Measurements from ENCODE around the gene MON1B. TPM values are rescaled to one million over a fixed set of nuclear protein-coding genes. Genes with fewer than 3 reads are reported as not detected.

MON1B gene
- total and polyA plus RNA-seq, 2 of the 13 experiments (the other 11 are each of a cell fraction or from before 2014, with no cell fraction given), result 13.4 to 15.6 TPM

- TF ChIP-seq, protein P1, sequence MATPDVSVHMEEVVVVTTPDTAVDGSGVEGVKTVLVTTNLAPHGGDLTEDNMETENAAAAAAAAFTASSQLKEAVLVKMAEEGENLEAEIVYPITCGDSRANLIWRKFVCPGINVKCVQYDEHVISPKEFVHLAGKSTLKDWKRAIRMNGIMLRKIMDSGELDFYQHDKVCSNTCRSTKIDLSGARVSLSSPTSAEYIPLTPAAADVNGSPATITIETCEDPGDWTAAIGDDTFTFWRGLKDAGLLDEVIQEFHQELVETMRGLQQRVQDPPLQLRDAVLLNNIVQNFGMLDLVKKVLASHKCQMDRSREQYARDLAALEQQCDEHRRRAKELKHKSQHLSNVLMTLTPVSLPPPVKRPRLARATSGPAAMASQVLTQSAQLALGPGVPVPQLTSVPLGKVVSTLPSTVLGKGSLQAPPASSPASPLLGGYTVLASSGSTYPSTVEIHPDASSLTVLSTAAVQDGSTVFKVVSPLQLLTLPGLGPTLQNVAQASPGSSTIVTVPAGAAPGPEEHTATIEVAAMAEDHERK (CRISPR knock-in tag; IDR thresholded peaks at IDR 0.05; ENCODE audit: low read depth), result no peak
- TF ChIP-seq ZBTB7A (CRISPR knock-in tag; IDR thresholded peaks at IDR 0.05) (0 out of 2 replicates have a peak, but pooled peaks have one; percentile 57), FOXA1 (IDR thresholded peaks at IDR 0.05) (no peak), FOXA1 (CRISPR knock-in tag; IDR thresholded peaks at IDR 0.05) (no peak), GABPA (IDR thresholded peaks at IDR 0.05; ENCODE audit: low read depth, low read length) (no peak), GABPA (CRISPR knock-in tag; IDR thresholded peaks at IDR 0.05; ENCODE audit: low read depth) (no peak), IKZF5 (CRISPR knock-in tag; IDR thresholded peaks at IDR 0.05) (no peak), DPF2 (CRISPR knock-in tag; IDR thresholded peaks at IDR 0.05; ENCODE audit: borderline replicate concordance, low read depth) (no peak), KDM3A (CRISPR knock-in tag; IDR thresholded peaks at IDR 0.05; ENCODE audit: low read depth) (0 out of 2 replicates have a peak, but pooled peaks have one; percentile 41), ZNF557 (CRISPR knock-in tag; IDR thresholded peaks at IDR 0.05) (no peak), ZBTB7B (CRISPR knock-in tag; IDR thresholded peaks at IDR 0.05) (0 out of 2 replicates have a peak, but pooled peaks have one; percentile 8), ZNF292 (CRISPR knock-in tag; IDR thresholded peaks at IDR 0.05; ENCODE audit: borderline replicate concordance, low read depth) (0 out of 2 replicates have a peak, but pooled peaks have one; percentile 5), MIER3 (CRISPR knock-in tag; IDR thresholded peaks at IDR 0.05; ENCODE audit: borderline replicate concordance) (no peak), ZEB1 (IDR thresholded peaks at IDR 0.05; ENCODE audit: insufficient replicate concordance, low read depth) (no peak), HOXA9 (CRISPR knock-in tag; IDR thresholded peaks at IDR 0.05; ENCODE audit: borderline replicate concordance) (peak; percentile 44; the same call in 1 of the 2 replicates), BATF2 (CRISPR knock-in tag; IDR thresholded peaks at IDR 0.05) (0 out of 2 replicates have a peak, but pooled peaks have one; percentile 44), ZBTB38 (CRISPR knock-in tag; IDR thresholded peaks at IDR 0.05) (no peak), SYNCRIP (IDR thresholded peaks at IDR 0.05; ENCODE audit: insufficient read depth, low read depth, low read length) (no peak), XBP1 (CRISPR knock-in tag; IDR thresholded peaks at IDR 0.05) (no peak), SP4 (CRISPR knock-in tag; IDR thresholded peaks at IDR 0.05) (peak; percentile 40), TOPORS (CRISPR knock-in tag; IDR thresholded peaks at IDR 0.05) (peak; percentile 59; the same call in 1 of the 2 replicates), PRMT3 (CRISPR knock-in tag; IDR thresholded peaks at IDR 0.05; ENCODE audit: borderline replicate concordance, low read depth) (no peak), NKX3-1 (CRISPR knock-in tag; IDR thresholded peaks at IDR 0.05) (no peak), ZNF670 (CRISPR knock-in tag; IDR thresholded peaks at IDR 0.05; ENCODE audit: borderline replicate concordance) (0 out of 2 replicates have a peak, but pooled peaks have one; percentile 32)
- TF ChIP-seq, protein P2, sequence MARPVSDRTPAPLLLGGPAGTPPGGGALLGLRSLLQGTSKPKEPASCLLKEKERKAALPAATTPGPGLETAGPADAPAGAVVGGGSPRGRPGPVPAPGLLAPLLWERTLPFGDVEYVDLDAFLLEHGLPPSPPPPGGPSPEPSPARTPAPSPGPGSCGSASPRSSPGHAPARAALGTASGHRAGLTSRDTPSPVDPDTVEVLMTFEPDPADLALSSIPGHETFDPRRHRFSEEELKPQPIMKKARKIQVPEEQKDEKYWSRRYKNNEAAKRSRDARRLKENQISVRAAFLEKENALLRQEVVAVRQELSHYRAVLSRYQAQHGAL (CRISPR knock-in tag; IDR thresholded peaks at IDR 0.05; ENCODE audit: not compliant biosample characterization), result no peak
- TF ChIP-seq, protein P3, sequence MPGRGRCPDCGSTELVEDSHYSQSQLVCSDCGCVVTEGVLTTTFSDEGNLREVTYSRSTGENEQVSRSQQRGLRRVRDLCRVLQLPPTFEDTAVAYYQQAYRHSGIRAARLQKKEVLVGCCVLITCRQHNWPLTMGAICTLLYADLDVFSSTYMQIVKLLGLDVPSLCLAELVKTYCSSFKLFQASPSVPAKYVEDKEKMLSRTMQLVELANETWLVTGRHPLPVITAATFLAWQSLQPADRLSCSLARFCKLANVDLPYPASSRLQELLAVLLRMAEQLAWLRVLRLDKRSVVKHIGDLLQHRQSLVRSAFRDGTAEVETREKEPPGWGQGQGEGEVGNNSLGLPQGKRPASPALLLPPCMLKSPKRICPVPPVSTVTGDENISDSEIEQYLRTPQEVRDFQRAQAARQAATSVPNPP (CRISPR knock-in tag; IDR thresholded peaks at IDR 0.05), result no peak
Measured at GRCh38 chr16:77211880-77212740, 21.1 kb downstream of the MON1B start (continued).
